Measurements from ENCODE around the gene CCDC186. TPM values are rescaled to one million over a fixed set of nuclear protein-coding genes. Genes with fewer than 3 reads are reported as not detected.

Gene CCDC186
- total RNA-seq, 1 donor from 2014 or later = 35.0 TPM

DNA sequence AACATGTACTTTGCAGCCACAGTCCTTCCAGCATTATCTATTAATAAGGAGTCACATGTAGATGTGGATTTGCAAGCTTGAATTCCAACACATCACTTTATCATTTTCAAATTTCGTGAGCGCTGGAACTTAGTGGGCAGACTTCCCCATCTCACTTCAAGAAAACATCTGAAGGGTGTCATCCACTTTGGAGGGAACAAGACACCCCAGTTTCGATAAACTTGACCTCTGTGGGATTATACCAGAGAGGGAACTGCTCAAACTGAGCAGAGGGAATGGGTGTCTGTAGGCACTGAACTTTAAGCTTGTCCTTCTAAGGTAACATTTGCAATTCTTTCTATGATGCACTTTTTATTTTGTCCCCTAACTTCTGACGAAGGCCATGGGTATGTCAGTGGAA, 102.8 kb downstream of the CCDC186 start:
- DNase-seq (ENCODE audit: low read depth) = no peak

MicroRNAs encoded within 50 kb of the gene (microRNA counts, 767-probe panel; counts per million panel counts)
- not detected for microRNA hsa-miR-2110

Other genes with a start within 250 kb of the CCDC186 start
- 0.67 TPM in 1 of 2 replicates, not detected in the other for gene ADRB1, start 130.3 kb downstream of the CCDC186 start, total RNA-seq
- gene TDRD1, start 5.2 kb upstream of the CCDC186 start, total RNA-seq = 0.51 and 0.62 TPM in 2 replicates
- 0.26 and 0.45 TPM in 2 replicates for gene VWA2, start 65.1 kb upstream of the CCDC186 start, total RNA-seq
- 0.45 and 4.8 TPM in 2 replicates for gene AFAP1L2, start 230.3 kb upstream of the CCDC186 start, total RNA-seq